GM12891 (cell line): ENCODE measurements around the gene ACOX2.

Experiments used
- DNase-seq: peaks from one replicate; pipeline ENCODE4 v3.0.0; 2011; ENCODE audit warnings: low spot score; ENCODE audit not compliant: insufficient read length
- FAIRE-seq: peaks from 2 replicates; lab custom pipeline; 2011; peaks lifted over from hg19 to GRCh38; lab: Jason Lieb, UNC
- PAX5 ChIP-seq: IDR thresholded peaks from 2 replicates; pipeline ENCODE4 v1.6.1; 2011; ENCODE audit warnings: low read length, moderate library complexity, mild to moderate bottlenecking; ENCODE audit not compliant: insufficient read depth, severe bottlenecking
- POLR2A ChIP-seq: IDR thresholded peaks from 2 replicates; pipeline ENCODE4 v1.6.1; 2011; ENCODE audit warnings: low read depth, low read length, control low read depth
- POLR2AphosphoS5 ChIP-seq: IDR thresholded peaks from 2 replicates; pipeline ENCODE4 v1.6.1; 2011; ENCODE audit warnings: low read depth, low read length, control low read depth
- POU2F2 ChIP-seq: IDR thresholded peaks from 2 replicates; pipeline ENCODE4 v1.6.1; 2011; ENCODE audit warnings: low read depth, mild to moderate bottlenecking, control low read depth, low read length, moderate library complexity
- SPI1 ChIP-seq: IDR thresholded peaks from 2 replicates; pipeline ENCODE4 v1.6.1; 2011; ENCODE audit warnings: low read depth, low read length, control low read depth
- TAF1 ChIP-seq: IDR thresholded peaks from 2 replicates; pipeline ENCODE4 v1.6.1; 2011; ENCODE audit warnings: low read depth, low read length, control low read depth

ACOX2 gene

GRCh38 chr3:58518291-58518789 lies 18.6 kb downstream of the ACOX2 start:
- DNase-seq (no peak), FAIRE-seq (peak; percentile 26)
- TF ChIP-seq POLR2A: no peak
- no peak for TF ChIP-seq POLR2AphosphoS5
- no peak for TF ChIP-seq POU2F2
- TF ChIP-seq SPI1: no peak
- TF ChIP-seq PAX5: no peak

- no peak for TF ChIP-seq PAX5
- no peak for TF ChIP-seq SPI1
- no peak for TF ChIP-seq POLR2AphosphoS5
- TF ChIP-seq TAF1: no peak
- TF ChIP-seq POU2F2: no peak
- no peak for TF ChIP-seq POLR2A
- FAIRE-seq (no peak), DNase-seq (no peak)
Measured at GRCh38 chr3:58514405-58514804, 22.6 kb downstream of the ACOX2 start.

GRCh38 chr3:58508437-58508836 lies 28.6 kb downstream of the ACOX2 start:
- TF ChIP-seq TAF1 (no peak), PAX5 (no peak), POLR2A (no peak)
- FAIRE-seq (no peak), DNase-seq (no peak)

- TF ChIP-seq POLR2AphosphoS5 (no peak), POLR2A (no peak), SPI1 (no peak), POU2F2 (no peak), TAF1 (no peak), PAX5 (no peak)
- FAIRE-seq (no peak), DNase-seq (no peak)
Measured at GRCh38 chr3:58507356-58508078, 29.5 kb downstream of the ACOX2 start.

- DNase-seq (no peak), FAIRE-seq (no peak)
Measured at GRCh38 chr3:58502872-58503271, 34.1 kb downstream of the ACOX2 start.

GRCh38 chr3:58497097-58497496 lies 39.9 kb downstream of the ACOX2 start:
- no peak for TF ChIP-seq POLR2A
- no peak for TF ChIP-seq SPI1
- no peak for TF ChIP-seq POLR2AphosphoS5
- no peak for TF ChIP-seq TAF1
- TF ChIP-seq PAX5: no peak
- no peak for TF ChIP-seq POU2F2
- peak; percentile 33 for FAIRE-seq
- no peak for DNase-seq

More at GRCh38 chr3:58502872-58503271, 34.1 kb downstream of the ACOX2 start:
- no peak for TF ChIP-seq POLR2AphosphoS5
- no peak for TF ChIP-seq POLR2A
- TF ChIP-seq TAF1: no peak
- TF ChIP-seq SPI1: no peak
- TF ChIP-seq PAX5: no peak

GRCh38 chr3:58496206-58496857 lies 40.7 kb downstream of the ACOX2 start:
- DNase-seq: no peak
- FAIRE-seq: no peak
- TF ChIP-seq POLR2AphosphoS5 (no peak), SPI1 (no peak), TAF1 (no peak), POU2F2 (no peak)

- FAIRE-seq: no peak
- TF ChIP-seq POLR2AphosphoS5: no peak
- TF ChIP-seq POU2F2: no peak
- no peak for TF ChIP-seq POLR2A
- no peak for TF ChIP-seq SPI1
- no peak for TF ChIP-seq PAX5
- no peak for TF ChIP-seq TAF1
- DNase-seq: no peak
Measured at GRCh38 chr3:58495101-58495500, 41.9 kb downstream of the ACOX2 start.

- DNase-seq (no peak), FAIRE-seq (no peak)
- TF ChIP-seq TAF1 (no peak), SPI1 (no peak), PAX5 (no peak), POLR2A (no peak), POLR2AphosphoS5 (no peak), POU2F2 (no peak)
Measured at GRCh38 chr3:58494107-58494506, 42.9 kb downstream of the ACOX2 start.

GRCh38 chr3:58492494-58492905 lies 44.5 kb downstream of the ACOX2 start:
- no peak for TF ChIP-seq POLR2A
- no peak for TF ChIP-seq TAF1
- no peak for TF ChIP-seq PAX5
- TF ChIP-seq SPI1: no peak
- TF ChIP-seq POLR2AphosphoS5: no peak
- no peak for TF ChIP-seq POU2F2
- DNase-seq (no peak), FAIRE-seq (peak; percentile 79)
